Stimulated activated CD4-positive, alpha-beta T cell treated with anti-CD3 and anti-CD28 coated beads, Interleukin-1b, Interleukin-23, amount 100 ng/mL, for 24 hours (primary cell): ENCODE data around the gene ACKR3.

ENCODE experiments used
- DNase-seq, 4 experiments: peaks; one replicate each; pipeline ENCODE4 v3.0.0-alpha.2; 2020; ENCODE audit warnings: low read depth in 4 of 4, low spot score in 1 of 4

Gene ACKR3

DNA sequence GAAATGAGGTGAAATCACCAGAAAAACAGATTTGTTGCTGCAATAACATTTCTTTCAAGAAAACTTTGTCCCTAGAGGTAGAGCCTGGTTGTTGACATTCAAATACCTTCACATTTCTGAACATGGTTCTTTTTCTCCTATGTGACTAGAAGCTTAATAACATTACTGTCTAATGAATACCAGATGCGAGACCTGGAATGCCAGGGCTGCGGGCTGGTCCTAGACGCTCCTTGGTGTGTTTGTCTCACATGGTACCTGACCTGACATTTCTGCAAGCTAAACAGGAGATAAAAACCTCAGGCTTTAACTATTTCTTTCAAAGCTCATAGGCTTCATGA lies 38.5 kb downstream of the ACKR3 start:
- DNase-seq: no peak

DNA sequence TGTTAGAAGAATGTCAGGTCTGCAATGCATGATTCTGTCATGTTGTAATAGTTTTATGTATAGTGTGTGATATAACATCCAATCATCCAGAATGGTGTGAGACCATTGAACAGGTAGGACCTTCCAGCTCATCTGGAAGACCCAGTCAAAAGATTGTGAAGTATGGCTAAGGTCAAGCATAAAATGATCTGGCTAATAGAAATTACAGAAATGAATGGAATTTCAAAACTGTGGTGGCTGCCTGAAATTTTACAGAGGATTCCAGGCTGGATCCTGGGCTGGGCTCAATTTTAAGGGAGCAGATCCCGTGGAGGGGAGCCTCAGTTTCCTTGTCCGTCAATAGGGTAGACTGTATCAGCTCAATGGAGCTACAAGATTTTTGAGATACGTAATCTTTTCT lies 39.1 kb downstream of the ACKR3 start:
- no peak for DNase-seq

DNA sequence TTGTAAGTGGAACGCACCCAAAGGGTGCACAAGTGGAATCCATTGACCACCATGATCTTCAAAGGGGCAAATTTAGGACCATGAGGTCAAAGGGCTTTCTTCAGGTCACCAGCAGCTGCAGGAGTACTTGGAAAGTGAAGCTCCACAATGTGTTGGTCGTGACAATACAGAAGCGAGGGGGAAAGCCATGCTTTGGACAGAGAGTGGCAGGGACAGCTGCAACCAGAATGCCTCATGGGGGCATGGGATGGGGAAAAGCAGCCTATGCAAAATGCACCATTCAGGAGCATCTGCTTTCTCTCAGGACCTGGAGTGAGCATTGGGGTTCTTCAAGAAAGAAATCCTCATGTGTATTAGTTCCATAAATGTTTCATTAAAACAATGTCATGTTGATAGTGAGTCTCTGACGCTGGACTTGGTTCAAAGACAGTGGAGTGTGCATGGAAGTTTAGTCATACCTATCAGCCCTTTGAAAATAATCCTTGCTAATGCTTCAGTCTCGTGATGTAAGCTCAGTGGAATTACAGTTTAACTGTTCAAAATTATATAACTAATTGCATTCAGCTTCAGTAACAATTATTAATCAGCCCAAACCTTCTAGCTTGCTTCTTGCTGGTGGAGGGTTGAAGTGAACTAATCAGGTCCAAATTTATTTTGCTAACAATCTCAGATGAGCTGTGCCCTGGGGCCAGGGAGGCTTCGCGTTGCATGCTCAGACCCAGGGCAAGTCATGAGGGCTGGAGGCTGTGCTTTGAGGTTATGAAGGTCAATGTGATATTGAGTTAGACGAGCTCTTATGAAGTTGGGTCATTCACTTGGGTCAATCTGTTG lies 41.6 kb downstream of the ACKR3 start:
- no peak for DNase-seq

DNA sequence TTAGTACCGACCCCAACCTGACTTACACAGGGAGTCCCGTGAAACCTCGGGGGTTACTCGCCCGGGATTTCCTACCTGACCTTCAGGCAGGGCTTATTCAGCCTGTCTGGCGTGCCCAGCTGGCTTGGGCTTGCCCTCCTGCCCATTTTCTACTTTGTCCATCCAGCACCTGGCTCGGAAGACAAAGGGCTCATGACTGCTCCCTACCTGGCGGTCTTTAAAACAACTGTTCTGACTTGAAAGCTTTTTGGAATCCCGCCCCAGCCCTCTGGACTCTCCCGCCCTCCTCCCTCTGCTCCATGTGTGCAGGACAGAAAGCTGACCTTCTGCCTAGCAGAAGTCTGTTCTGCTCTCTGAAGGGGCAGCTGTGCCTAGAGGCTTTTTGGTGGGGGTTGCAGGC lies 43.1 kb downstream of the ACKR3 start:
- DNase-seq: no peak

DNA sequence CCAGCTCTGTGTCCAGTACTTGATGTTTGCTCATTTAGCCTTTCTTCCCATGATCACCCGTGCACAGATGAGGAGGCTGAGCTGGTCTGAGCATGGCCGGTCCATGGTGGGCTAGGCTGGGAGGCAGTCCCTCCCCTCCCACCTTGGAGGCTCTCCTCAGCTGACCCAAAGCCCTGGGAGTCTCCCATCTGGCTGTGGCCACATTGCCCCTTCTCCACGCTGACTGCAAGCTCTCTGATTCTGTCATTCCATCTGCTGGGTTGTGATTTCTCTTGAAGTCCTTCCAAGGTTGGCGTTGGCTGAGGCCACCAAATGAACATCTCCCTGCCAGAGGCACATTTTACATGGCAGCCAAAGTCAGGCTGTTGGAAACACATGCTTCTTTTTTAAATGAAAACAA lies 44.0 kb downstream of the ACKR3 start:
- DNase-seq: no peak

DNA sequence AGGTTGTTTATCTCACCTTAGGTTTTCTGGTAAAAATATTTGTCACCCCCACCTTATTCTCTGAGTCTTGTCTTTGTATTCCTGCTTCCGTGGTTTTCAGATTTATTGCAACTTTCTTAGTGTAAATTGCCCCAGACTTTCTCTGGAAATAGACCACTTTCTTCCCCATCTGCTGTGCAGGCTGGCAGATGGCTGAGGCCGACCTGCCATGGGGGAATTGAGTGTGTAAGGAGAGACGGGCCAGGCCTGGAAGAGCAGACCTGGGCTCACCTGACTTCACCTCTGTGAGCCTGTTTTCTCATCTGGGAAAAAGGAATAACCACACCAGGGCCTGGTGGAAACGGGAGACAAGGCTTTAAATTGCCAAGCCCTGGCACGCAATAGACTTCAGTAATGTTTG lies 44.9 kb downstream of the ACKR3 start:
- no peak for DNase-seq

DNA sequence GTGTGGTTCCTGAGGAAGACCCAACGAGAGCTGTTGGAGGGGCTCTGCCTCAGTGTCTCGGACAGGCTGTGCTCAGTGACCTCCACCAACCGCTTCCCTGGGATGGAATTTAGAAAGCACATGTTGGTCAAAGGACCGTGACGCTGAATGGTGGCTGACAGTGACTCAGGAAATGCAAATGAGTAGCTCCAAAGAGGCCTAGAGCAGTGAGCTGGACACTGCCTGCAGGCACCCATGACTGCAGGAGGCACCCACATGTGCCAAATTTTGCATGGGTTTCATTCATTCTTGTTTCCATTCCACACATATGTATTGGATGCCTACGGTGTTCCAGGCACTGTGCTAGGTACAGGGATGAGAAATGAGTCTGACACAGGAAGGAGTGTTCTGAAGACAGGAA lies 46.4 kb downstream of the ACKR3 start:
- DNase-seq: no peak

DNA sequence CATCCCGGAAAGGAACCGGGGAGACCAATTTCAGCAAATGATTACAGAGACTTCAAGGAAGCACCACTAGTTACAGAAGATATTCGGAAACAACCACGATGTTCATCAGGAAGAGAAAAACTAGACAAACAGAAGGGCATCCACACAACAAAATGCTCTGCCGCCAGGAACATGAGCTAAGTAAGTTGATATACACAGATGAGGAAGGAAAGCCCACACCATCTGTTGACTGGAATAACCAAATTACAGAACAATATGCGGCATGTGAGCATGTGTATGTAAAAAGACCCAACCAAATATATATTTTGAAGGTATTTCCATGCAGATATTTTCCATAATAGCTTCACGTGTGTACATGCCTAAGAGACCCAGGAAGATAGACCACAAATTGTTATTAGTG lies 47.0 kb downstream of the ACKR3 start:
- no peak for DNase-seq

DNA sequence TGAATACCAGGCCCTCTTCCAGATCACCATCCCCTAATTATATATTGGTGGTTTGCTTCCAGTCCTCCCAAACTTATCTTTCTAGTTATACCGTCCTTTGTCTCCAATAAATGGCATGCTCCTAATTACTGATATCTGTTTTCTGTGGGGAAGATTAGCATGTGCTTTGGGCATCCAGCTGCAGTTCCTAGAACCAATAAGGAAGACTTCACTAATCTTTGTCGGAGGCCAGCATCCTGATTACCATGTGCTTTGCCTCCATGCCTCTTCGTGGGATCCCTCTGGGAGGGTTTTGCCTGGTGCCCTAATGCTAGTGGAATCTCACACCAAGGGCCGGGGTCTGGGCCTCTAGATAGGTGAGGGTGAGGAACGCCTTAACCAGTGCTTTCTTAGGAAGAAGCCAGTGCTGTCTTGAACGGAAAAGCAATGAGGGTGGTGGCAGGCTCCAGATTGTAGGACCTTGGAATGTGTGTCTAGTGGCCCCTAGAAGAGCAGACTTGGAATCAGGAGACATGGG lies 47.7 kb downstream of the ACKR3 start:
- DNase-seq: no peak

DNA sequence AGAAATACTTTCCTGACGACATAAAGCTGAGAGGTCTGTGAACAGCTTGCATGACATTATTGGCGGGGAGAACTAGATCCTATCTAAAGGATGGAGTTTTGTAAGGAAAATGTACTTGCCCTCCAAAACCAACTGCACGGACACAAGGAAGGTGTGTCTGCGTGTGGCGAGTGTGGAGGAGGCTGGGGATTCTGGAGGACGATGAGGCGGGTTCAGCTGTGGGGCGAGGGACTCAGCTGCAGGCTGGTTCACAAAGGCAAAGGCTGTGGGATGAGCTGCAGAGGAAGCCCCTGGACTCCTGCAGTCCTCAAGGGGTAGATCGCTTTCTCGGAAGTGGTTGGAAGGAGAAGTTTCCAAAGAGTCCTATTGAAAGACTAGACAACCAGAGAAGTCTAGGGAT lies 48.2 kb downstream of the ACKR3 start:
- no peak for DNase-seq

DNA sequence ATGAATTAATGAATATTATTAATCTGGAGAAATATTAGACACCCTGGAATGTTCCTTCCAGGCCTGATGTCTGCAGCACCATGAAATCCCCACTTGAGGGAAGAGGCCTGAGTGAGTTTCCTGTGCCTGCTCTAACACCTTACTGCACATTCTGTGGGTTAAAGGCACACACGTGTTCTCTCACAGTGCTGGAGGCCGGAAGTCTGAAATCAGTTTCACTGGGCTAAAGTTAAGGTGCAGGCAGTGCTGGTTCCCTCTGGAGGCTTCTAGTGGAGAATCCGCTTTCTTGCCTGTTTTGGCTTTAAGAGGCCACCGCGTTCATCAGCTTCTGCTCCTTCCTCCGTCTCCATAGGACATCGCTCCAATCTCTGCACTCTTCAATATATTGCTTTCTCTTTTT lies 48.7 kb downstream of the ACKR3 start:
- DNase-seq: no peak

DNA sequence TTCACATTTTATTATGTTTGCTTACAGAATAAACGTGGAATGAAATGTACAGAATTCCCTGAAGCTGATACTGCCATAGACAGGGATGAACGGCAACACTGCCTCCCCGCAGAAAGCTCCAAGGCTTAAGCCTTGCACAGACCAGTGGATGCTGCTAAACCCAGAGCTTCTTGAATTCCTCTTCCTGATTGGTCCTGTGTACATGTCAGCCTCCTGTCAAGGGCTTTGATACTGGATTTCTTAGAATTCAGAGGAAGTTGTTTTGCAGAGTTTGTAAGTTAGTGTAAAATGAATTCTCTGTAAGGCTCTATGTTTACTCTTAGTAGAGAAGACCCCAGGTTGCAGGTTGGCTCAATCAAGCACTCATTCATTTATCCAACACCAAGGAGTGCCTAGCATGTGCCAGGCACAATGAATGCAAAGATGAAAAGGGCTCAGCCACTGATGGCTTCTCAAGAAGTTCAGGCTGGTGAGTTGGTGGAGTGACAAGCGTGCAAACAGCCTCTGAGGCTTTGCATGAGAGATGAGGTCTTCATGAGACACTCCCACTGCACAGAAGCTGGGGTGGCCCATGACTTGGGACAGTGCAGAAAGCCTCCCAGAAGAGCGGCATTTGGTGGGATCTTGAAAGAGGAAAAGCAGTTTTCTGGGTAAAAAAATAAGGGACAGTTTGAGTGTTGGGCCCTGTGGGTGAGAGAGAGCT lies 50.4 kb downstream of the ACKR3 start:
- no peak for DNase-seq

DNA sequence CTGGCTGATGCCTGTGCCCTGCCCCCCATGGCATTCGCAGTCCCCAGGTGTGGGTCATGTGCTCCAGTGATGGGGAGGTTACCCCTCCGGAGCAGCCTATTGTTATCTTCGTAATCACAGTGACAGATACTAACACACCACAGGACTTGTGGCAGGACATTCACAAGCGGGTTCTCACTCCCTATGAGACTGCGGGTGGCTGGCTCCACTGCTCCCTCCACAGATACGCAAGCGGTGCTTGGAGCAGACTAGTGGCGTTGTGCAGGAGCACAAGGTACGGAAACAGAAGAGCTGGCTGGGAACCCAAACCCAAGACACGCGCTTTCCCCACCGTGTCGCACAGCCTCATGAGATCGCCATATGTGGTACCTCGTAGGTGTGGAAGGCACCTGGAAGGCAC lies 52.2 kb downstream of the ACKR3 start:
- no peak for DNase-seq

DNA sequence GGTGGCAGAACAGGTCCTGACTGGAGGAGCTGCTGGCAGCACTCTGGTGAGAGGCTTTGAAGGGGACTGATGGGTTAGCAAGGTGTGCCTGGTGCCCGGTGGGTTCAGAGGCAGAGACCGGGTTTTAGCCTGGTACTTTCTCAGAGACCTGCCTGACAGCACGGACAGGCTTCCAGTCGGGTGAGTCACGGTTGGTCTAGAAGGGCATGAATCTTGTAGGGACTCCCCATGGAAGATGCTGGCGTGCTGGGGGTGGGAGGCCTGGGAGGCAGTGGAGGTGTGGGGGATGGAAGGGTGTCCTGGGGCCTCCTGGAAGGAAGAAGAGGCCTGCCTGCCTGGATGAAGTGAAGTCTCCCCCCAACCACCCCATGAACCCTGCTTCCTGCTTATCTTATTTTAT lies 52.6 kb downstream of the ACKR3 start:
- no peak for DNase-seq

DNA sequence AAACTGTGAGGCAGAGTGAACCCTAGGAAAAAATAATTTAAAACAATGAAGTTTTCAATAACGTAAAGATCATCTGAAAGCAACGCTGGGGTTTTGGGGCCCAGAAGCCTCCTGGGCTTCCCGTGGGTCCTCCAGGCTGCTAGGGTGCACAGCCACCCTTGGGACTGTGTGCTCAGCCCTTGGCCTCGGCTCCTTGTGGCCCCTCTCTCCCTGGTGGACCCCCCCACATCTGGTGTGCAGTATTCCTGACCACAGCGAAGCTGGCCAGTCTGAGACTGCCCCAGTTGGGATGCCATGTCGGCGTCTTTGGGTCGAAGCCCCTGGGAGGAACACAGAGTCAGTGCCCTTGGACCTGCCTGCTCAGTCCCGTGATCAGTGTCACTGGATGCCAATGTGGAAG lies 53.0 kb downstream of the ACKR3 start:
- DNase-seq: no peak

DNA sequence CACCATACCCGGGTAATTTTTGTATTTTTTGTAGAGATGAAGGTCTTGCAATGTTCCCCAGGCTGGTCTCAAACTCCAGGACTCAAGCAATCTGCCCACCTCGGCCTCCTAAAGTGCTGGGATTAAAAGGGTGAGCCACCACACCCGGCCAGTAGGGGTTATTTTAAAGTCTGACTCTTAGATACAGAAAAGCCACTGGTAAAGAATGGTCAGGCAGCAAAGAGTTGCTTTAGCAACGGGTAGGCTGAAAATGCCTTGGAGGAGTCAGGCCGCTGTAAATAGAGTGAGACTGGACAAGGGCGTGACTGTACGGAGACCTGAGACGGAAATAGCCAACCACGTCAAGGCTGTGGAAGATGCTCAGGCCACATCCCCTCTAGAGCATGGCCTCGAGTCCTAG lies 54.2 kb downstream of the ACKR3 start:
- DNase-seq: no peak

DNA sequence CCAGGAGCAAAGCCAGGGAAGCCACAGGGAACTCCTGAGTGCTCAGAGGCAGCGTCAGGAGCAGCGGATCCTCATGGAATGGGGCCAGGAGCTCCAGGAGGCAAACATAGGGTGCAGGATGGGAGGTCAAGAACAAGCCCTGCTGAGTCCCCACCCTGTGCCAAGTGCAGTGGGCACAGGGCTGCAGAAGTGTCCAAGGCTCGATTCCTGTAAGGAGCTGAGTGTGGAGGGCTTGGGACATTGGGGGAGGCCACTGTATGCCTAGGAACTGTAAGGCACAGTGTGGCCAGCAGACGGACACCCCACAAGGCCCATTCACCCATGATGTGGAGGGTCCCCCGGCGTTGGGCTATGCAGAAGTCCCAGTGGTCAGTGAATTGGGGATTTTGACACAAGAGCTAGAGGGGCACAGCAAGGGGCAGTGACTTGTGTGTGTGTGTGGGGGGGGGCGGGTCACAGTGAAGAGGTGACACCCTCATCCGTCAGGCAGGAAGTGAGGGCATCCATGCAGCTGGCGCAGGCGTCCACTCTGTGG lies 55.6 kb downstream of the ACKR3 start:
- no peak for DNase-seq

DNA sequence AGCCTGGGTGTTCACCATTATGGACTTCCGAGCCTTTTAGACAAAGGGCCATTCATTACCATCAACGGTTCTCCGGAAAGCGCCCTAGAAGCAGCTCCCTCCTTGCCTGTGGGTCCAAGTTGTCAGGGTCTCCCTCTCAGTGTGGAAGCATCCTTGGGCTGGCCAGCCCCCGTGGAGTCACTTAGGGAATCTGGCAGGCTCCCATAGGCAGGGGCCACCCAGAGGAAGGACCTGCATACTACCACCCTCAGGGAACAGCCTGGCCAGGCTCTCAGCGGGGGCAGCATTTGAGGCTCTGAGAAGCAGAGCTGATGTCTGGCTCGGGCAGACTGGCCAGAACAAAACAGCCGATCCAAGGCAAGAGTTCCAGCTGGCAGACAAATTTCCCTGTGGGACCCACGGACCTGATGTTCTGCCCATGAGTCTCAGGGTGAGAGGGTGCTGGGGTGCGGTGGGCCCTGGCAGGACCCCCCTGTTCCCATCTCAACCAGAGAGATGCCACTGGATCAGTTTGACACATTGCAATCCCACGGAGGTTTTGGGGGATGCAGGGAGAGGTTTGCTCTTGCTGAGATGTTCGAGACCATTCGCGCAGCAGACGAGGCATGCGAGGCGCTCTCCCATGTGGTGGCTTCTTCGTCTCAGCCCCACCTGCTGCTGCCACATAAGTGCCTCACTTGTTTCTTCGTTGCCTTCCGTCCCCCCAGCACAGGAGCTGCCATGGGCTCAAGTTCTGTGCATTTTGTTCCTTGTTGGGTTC lies 56.9 kb downstream of the ACKR3 start:
- no peak for DNase-seq

DNA sequence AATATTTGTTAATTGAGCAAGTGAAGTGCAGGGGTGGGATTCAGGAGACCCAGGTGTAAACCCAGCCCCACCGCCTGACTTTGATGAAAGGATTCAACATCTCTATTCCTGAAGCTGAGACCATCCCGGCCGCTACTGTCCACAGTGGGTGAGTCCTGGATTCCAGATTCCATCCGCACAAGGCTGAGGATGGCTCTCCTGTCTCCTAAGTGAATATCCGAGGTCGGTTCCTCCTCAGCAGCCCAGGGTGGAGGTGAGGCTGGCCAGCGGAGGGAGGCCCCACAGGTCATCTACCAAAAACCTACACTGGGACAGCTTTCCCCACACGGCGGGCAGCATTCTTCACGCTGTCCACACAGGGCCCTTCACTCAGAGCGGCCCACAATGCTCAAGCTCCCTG lies 57.6 kb downstream of the ACKR3 start:
- DNase-seq: no peak

DNA sequence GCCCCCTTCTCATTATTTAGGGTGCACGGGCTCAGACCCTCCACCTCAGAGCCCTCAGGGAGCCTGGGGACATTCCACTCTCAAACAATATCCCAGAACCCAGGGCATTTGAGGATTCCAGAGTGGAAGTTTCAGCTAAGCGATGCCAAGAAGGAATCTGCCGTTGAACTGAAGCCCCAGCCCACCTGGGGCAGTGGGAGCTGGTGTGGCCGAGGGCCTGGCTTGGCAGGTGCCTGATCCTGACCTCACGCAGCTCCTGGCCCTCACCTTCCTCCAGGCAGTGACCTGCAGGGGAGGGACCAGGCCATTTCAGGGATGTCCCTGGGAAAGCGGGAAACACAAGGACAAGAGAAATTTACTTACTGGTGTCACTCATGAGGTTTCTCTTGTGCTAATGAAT lies 58.2 kb downstream of the ACKR3 start:
- no peak for DNase-seq

DNA sequence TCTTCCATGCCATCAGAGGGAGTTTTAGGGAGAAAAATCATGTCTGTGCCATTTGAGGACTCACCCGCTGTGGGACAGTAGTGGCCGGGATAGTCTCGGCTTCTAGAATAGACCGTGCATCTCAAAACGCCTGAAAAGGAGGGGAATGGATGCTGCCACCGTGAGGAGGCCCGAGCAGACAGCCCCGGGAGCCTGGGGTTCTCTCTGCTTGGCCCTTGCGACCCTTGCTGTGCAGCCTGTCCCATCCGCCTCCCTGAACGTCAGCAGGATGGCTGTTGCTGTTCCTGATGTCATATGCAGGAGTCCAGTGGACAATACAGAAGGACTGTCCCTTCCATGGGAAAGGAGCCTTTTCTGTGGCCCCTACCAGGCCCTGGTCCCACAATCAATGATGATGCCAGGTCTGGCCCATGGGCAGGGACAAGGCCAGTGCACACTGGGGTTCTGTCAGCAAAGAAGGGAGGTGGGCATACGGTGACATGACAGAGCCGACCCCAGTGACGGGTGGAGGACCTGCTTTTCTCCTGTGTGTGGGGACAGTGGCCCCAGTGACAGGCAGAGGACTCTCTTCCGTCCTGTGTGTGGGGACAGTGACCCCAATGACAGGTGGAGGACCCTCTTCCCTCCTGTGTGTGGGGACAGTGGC lies 58.8 kb downstream of the ACKR3 start:
- DNase-seq: no peak
